ENCODE results near the gene TJP1. TPM values are rescaled to one million over a fixed set of nuclear protein-coding genes. Genes with fewer than 3 reads are reported as not detected.

Gene TJP1
- polyA plus RNA-seq, 1 donor (not counting 4 experiments of a cell fraction or from before 2014, with no cell fraction given) = 54.7 TPM

GRCh38 chr15:29778382-29778781 lies 43.9 kb downstream of the TJP1 start:
- H3K4me3 ChIP-seq (ENCODE audit: control insufficient read depth in 2 of 3, extremely low read depth in 1 of 3, insufficient read depth in 2 of 3, low read depth in 1 of 3, low read length in 3 of 3) = no peak overlapping the region
- no peaks in the 10 kb centered on the region for H3K36me3 ChIP-seq (ENCODE audit: control insufficient read depth in 2 of 2, extremely low read depth in 1 of 2, insufficient read depth in 2 of 2, low read length in 2 of 2)
- TF ChIP-seq CTCF (optimal IDR thresholded peaks at IDR 0.05 in 1 of 3, IDR thresholded peaks at IDR 0.05 in 1 of 3, conservative IDR thresholded peaks at IDR 0.05 in 1 of 3; ENCODE audit: extremely low read depth in 1 of 3, insufficient read depth in 2 of 3, low read length in 3 of 3) (no peak), EZH2 (IDR thresholded peaks at IDR 0.05; ENCODE audit: low read length) (no peak)
- H3K4me2 ChIP-seq (ENCODE audit: control insufficient read depth, extremely low read depth, insufficient read depth, low read depth, low read length) = no peak overlapping the region
- dilution Hi-C loops (cut with MboI; ENCODE audit: extremely low pct_ligation_motif_present, low sequenced_read_pairs) = no loop called here
- H3K9me3 ChIP-seq (ENCODE audit: control insufficient read depth, low read depth, low read length) = no peaks in the 10 kb centered on the region
- DNase-seq (ENCODE audit: low read depth, low spot score) (no peak), FAIRE-seq (no peak)
- H4K20me1 ChIP-seq (ENCODE audit: control insufficient read depth, extremely low read depth, insufficient read depth, low read length) = no peaks in the 10 kb centered on the region
- H3K4me1 ChIP-seq (ENCODE audit: control insufficient read depth, extremely low read depth, insufficient read depth, low read length) = peaks cover 20% of the 10 kb centered on the region
- H3K27me3 ChIP-seq (ENCODE audit: control insufficient read depth, extremely low read depth, insufficient read depth, low read length) = no peaks in the 10 kb centered on the region
- peaks cover 93% of the 10 kb centered on the region for H3K79me2 ChIP-seq (ENCODE audit: control insufficient read depth, insufficient read depth, low read length)
- no peak overlapping the region for H3K27ac ChIP-seq (ENCODE audit: control insufficient read depth, insufficient read depth, low read length)
- no peaks in the 10 kb centered on the region for H3K9me1 ChIP-seq (ENCODE audit: control insufficient read depth, extremely low read depth, insufficient read depth, low read length)
- no peak overlapping the region for H2AFZ ChIP-seq (ENCODE audit: control insufficient read depth, low read length)
- H3K9ac ChIP-seq (ENCODE audit: control insufficient read depth, extremely low read depth, insufficient read depth, low read length) = no peak overlapping the region

- peaks cover 90% of the 10 kb centered on the region for H3K79me2 ChIP-seq (ENCODE audit: control insufficient read depth, insufficient read depth, low read length)
- no peaks in the 10 kb centered on the region for H3K9me3 ChIP-seq (ENCODE audit: control insufficient read depth, low read depth, low read length)
- no peaks in the 10 kb centered on the region for H3K9me1 ChIP-seq (ENCODE audit: control insufficient read depth, extremely low read depth, insufficient read depth, low read length)
- no peak overlapping the region for H3K27ac ChIP-seq (ENCODE audit: control insufficient read depth, insufficient read depth, low read length)
- no peak overlapping the region for H2AFZ ChIP-seq (ENCODE audit: control insufficient read depth, low read length)
- H3K4me1 ChIP-seq (ENCODE audit: control insufficient read depth, extremely low read depth, insufficient read depth, low read length) = peaks cover 20% of the 10 kb centered on the region
- H3K27me3 ChIP-seq (ENCODE audit: control insufficient read depth, extremely low read depth, insufficient read depth, low read length) = no peaks in the 10 kb centered on the region
- DNase-seq (ENCODE audit: low read depth, low spot score) (no peak), FAIRE-seq (no peak)
- H3K9ac ChIP-seq (ENCODE audit: control insufficient read depth, extremely low read depth, insufficient read depth, low read length) = no peak overlapping the region
- TF ChIP-seq EZH2 (IDR thresholded peaks at IDR 0.05; ENCODE audit: low read length) (no peak), CTCF (optimal IDR thresholded peaks at IDR 0.05 in 1 of 3, IDR thresholded peaks at IDR 0.05 in 1 of 3, conservative IDR thresholded peaks at IDR 0.05 in 1 of 3; ENCODE audit: extremely low read depth in 1 of 3, insufficient read depth in 2 of 3, low read length in 3 of 3) (no peak)
- no peaks in the 10 kb centered on the region for H4K20me1 ChIP-seq (ENCODE audit: control insufficient read depth, extremely low read depth, insufficient read depth, low read length)
- H3K4me3 ChIP-seq (ENCODE audit: control insufficient read depth in 2 of 3, extremely low read depth in 1 of 3, insufficient read depth in 2 of 3, low read depth in 1 of 3, low read length in 3 of 3) = no peak overlapping the region
- dilution Hi-C loops (cut with MboI; ENCODE audit: extremely low pct_ligation_motif_present, low sequenced_read_pairs) = no loop called here
- H3K36me3 ChIP-seq (ENCODE audit: control insufficient read depth in 2 of 2, extremely low read depth in 1 of 2, insufficient read depth in 2 of 2, low read length in 2 of 2) = peaks cover 0 to 5% of the 10 kb centered on the region in 2 experiments
- no peak overlapping the region for H3K4me2 ChIP-seq (ENCODE audit: control insufficient read depth, extremely low read depth, insufficient read depth, low read depth, low read length)
These were observed 45.4 kb downstream of the TJP1 start for GRCh38 chr15:29776859-29777258.
